ENCODE results near the gene DAGLB. TPM values are rescaled to one million over a fixed set of nuclear protein-coding genes. Genes with fewer than 3 reads are reported as not detected.

DAGLB gene, protein sequence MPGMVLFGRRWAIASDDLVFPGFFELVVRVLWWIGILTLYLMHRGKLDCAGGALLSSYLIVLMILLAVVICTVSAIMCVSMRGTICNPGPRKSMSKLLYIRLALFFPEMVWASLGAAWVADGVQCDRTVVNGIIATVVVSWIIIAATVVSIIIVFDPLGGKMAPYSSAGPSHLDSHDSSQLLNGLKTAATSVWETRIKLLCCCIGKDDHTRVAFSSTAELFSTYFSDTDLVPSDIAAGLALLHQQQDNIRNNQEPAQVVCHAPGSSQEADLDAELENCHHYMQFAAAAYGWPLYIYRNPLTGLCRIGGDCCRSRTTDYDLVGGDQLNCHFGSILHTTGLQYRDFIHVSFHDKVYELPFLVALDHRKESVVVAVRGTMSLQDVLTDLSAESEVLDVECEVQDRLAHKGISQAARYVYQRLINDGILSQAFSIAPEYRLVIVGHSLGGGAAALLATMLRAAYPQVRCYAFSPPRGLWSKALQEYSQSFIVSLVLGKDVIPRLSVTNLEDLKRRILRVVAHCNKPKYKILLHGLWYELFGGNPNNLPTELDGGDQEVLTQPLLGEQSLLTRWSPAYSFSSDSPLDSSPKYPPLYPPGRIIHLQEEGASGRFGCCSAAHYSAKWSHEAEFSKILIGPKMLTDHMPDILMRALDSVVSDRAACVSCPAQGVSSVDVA
- 22.6 TPM for total RNA-seq

DNA sequence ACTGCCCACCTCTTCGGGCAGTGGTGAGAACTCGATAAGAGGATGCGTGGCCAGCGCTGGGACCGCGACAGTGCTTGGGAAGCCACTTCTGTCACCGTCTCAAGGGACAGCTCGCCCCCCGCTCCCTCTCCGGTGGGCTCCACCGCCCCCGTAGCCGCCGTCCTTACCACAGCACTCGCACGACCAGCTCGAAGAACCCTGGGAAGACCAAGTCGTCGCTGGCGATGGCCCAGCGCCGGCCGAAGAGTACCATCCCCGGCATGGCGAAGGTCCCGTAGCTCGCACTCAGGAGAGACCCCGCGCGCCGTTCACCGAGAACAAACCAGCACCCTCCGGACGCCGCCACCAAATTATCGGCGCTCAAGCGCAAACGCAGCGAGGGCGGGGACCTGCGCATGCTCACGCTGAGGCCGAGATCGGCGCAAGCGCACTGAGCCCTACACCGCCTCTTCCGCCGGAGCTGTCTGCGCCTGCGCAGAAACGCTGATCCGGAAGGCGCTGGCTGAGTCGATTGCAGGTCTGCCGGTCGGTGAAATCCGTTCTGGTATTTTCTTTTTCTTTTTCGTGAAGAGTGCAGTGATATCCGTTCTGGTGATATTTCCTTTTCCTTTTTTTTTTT, at the start of gene DAGLB:
DAGLB (minus strand) TSS at position 374 of the 619 bp plus-strand sequence; CDS start at position 262, 112 bp downstream.

Other genes starting within 250 kb of the DAGLB start
- gene CYTH3, start 175.3 kb downstream of the DAGLB start, total RNA-seq, result 36.2 TPM
- gene FAM220A, start 99.0 kb downstream of the DAGLB start, total RNA-seq, result 42.4 TPM
- gene RAC1, start 73.4 kb downstream of the DAGLB start, total RNA-seq, result 61.8 TPM
- gene KDELR2, start 36.2 kb upstream of the DAGLB start, total RNA-seq, result 102 TPM
- 2.1 TPM for gene GRID2IP, start 103.5 kb upstream of the DAGLB start, total RNA-seq
- gene ZDHHC4, start 129.5 kb upstream of the DAGLB start, total RNA-seq, result 79.1 TPM
- gene INTS15, start 142.1 kb upstream of the DAGLB start, total RNA-seq, result 23.5 TPM
- gene ZNF853, start 167.7 kb upstream of the DAGLB start, total RNA-seq, result 28.8 TPM
- gene ZNF316, start 189.4 kb upstream of the DAGLB start, total RNA-seq, result 17.3 TPM